ENCODE measurements around the gene TUSC2. TPM values are rescaled to one million over a fixed set of nuclear protein-coding genes. Genes with fewer than 3 reads are reported as not detected.

TUSC2 gene
- total and polyA plus RNA-seq, 12 donors = 28.8 to 64.3 (median 34.4) TPM

GRCh38 chr3:50300681-50301254 lies 27.3 kb downstream of the TUSC2 start:
- intact Hi-C loops (cut with DNase I) = no loop called here

GRCh38 chr3:50299929-50300680 lies 27.9 kb downstream of the TUSC2 start:
- 43 to 54% (median 44%) methylated on average over 11 to 12 of the region's 12 CpGs for WGBS, 4 donors
- no peak for TF ChIP-seq CTCF (IDR thresholded peaks at IDR 0.05)
- no peak for TF ChIP-seq POLR2A (IDR thresholded peaks at IDR 0.05)
- peak in 4 of 7 donors; percentile 36 to 69 (median 62) for DNase-seq

More at GRCh38 chr3:50300681-50301254, 27.3 kb downstream of the TUSC2 start:
- H3K4me1 ChIP-seq (replicated peaks in 1 of 2) = peaks cover 26 to 48% of the 10 kb centered on the region in 2 donors
- no peaks in the 10 kb centered on the region for H3K9me3 ChIP-seq (replicated peaks in 1 of 3)
- H3K36me3 ChIP-seq (replicated peaks in 1 of 2) = no peaks in the 10 kb centered on the region
- WGBS, 4 donors = 78 to 95% (median 94%) methylated on average over 5 to 6 of the region's 6 CpGs
- peak in 1 of 7 donors; percentile 37 for DNase-seq
- H3K27ac ChIP-seq = peak overlapping the region in 4 of 5 donors; percentile 91 to 95 (median 94)
- TF ChIP-seq CTCF (IDR thresholded peaks at IDR 0.05) = no peak
- no peak for TF ChIP-seq POLR2A (IDR thresholded peaks at IDR 0.05)
- no peaks in the 10 kb centered on the region for H3K27me3 ChIP-seq
- H3K4me3 ChIP-seq = no peak overlapping the region

GRCh38 chr3:50299638-50299928 lies 28.4 kb downstream of the TUSC2 start:
- 0 to 1% (median 1%) methylated on average over 6 to 12 of the region's 12 CpGs for WGBS, 4 donors
- DNase-seq = no peak
- H3K4me3 ChIP-seq = peak overlapping the region in 2 of 4 donors; percentile 26 to 52
- no peaks in the 10 kb centered on the region for H3K36me3 ChIP-seq (replicated peaks in 1 of 2)
- no peaks in the 10 kb centered on the region for H3K9me3 ChIP-seq (replicated peaks in 1 of 3)
- intact Hi-C loops (cut with DNase I) = no loop called here
- H3K4me1 ChIP-seq (replicated peaks in 1 of 2) = peaks cover 26 to 48% of the 10 kb centered on the region in 2 donors
- H3K27ac ChIP-seq = peak overlapping the region; percentile 75 to 95 (median 93)
- TF ChIP-seq POLR2A (IDR thresholded peaks at IDR 0.05) = no peak
- no peak for TF ChIP-seq CTCF (IDR thresholded peaks at IDR 0.05)
- H3K27me3 ChIP-seq = no peaks in the 10 kb centered on the region

More at GRCh38 chr3:50299929-50300680, 27.9 kb downstream of the TUSC2 start:
- intact Hi-C loops (cut with DNase I) = no loop called here
- Histone ChIP-seq H3K27me3 (no peaks in the 10 kb centered on the region), H3K9me3 (replicated peaks in 1 of 3) (no peaks in the 10 kb centered on the region), H3K4me3 (peak overlapping the region in 2 of 4 donors; percentile 26 to 52), H3K36me3 (replicated peaks in 1 of 2) (no peaks in the 10 kb centered on the region), H3K27ac (peak overlapping the region; percentile 75 to 95 (median 93)), H3K4me1 (replicated peaks in 1 of 2) (peaks cover 26 to 48% of the 10 kb centered on the region in 2 donors)

GRCh38 chr3:50298836-50299637 lies 29.0 kb downstream of the TUSC2 start, which contains the start of the genes HYAL3 and NAA80:
TSS of gene HYAL3 (minus strand) at chr3:50299405. CDS start at chr3:50295602, 3,803 bp downstream.
TSS of gene NAA80 (minus strand) at chr3:50299405. CDS start at chr3:50297463, 1,942 bp downstream.
- intact Hi-C loops (cut with DNase I) = no loop called here
- no peaks in the 10 kb centered on the region for H3K36me3 ChIP-seq (replicated peaks in 1 of 2)
- peak; percentile 89 to 97 for TF ChIP-seq POLR2A (IDR thresholded peaks at IDR 0.05)
- peak; percentile 16 to 69 (median 48) for TF ChIP-seq CTCF (IDR thresholded peaks at IDR 0.05)
- no peaks in the 10 kb centered on the region for H3K9me3 ChIP-seq (replicated peaks in 1 of 3)
- peak within 1 kb of the TSS in 3 of 4 donors; percentile 22 to 59 (median 37) for H3K4me3 ChIP-seq
- WGBS, 4 donors = 0 to 1% (median 1%) methylated on average over 17 to 61 of the region's 61 CpGs
- no peaks in the 10 kb centered on the region for H3K27me3 ChIP-seq
- H3K4me1 ChIP-seq (replicated peaks in 1 of 2) = peaks cover 26 to 48% of the 10 kb centered on the region in 2 donors
- peak; percentile 99 to 100 (median 100) for DNase-seq
- H3K27ac ChIP-seq = peak within 1 kb of the TSS; percentile 75 to 95 (median 93)

All from adrenal gland (tissue), 12 donors.